Uterine smooth muscle cell (primary cell): Measurements from ENCODE around the gene CETN2. TPM values are rescaled to one million over a fixed set of nuclear protein-coding genes. Genes with fewer than 3 reads are reported as not detected.

Source experiments
- total RNA-seq: library from RNA; depleted of rRNA; stranded (reverse); fragments of >200 nt; gene quantifications from 2 replicates; pipeline ENCODE4 v1.2.3, GENCODE V29; 2014

CETN2 gene
- total RNA-seq = 39.2 and 56.4 TPM in 2 replicates

GRCh38 chrX:152830312-152831305 is at the start of gene CETN2, which contains the start of gene NSDHL:
Gene CETN2, minus strand, starts transcription at chrX:152830757. Its CDS starts 47 bp downstream, at chrX:152830710.
Gene NSDHL, plus strand, starts transcription at chrX:152831063. Its CDS starts 15,262 bp downstream, at chrX:152846325.

Other genes with a start within 250 kb of the CETN2 start
- 0.87 and 2.5 TPM in 2 replicates for gene GABRQ, start 192.9 kb downstream of the CETN2 start, total RNA-seq
- gene MAGEA3, start 132.0 kb downstream of the CETN2 start, total RNA-seq = not detected in 2 replicates
- gene CSAG2, start 121.5 kb downstream of the CETN2 start, total RNA-seq = not detected in 2 replicates
- gene MAGEA2B, start 116.1 kb downstream of the CETN2 start, total RNA-seq = not detected in 2 replicates
- not detected in 2 replicates for gene CSAG1, start 97.0 kb downstream of the CETN2 start, total RNA-seq
- gene MAGEA12, start 97.0 kb downstream of the CETN2 start, total RNA-seq = not detected in 2 replicates
- not detected in 2 replicates for gene MAGEA2, start 76.9 kb downstream of the CETN2 start, total RNA-seq
- not detected in 2 replicates for gene CSAG3, start 71.5 kb downstream of the CETN2 start, total RNA-seq
- gene MAGEA6, start 61.1 kb downstream of the CETN2 start, total RNA-seq = not detected in 2 replicates
- 45.5 and 45.8 TPM in 2 replicates for gene NSDHL, start 306 bp upstream of the CETN2 start, total RNA-seq
- gene ZNF185, start 67.3 kb upstream of the CETN2 start, total RNA-seq = 4.3 and 4.5 TPM in 2 replicates
- not detected in 2 replicates for gene PNMA5, start 163.4 kb upstream of the CETN2 start, total RNA-seq
- gene PNMA3, start 225.7 kb upstream of the CETN2 start, total RNA-seq = 0.11 and 0.12 TPM in 2 replicates
- 3.5 and 8.7 TPM in 2 replicates for gene PNMA6A, start 241.7 kb upstream of the CETN2 start, total RNA-seq